ENCODE results near the gene AMER2.

DNA sequence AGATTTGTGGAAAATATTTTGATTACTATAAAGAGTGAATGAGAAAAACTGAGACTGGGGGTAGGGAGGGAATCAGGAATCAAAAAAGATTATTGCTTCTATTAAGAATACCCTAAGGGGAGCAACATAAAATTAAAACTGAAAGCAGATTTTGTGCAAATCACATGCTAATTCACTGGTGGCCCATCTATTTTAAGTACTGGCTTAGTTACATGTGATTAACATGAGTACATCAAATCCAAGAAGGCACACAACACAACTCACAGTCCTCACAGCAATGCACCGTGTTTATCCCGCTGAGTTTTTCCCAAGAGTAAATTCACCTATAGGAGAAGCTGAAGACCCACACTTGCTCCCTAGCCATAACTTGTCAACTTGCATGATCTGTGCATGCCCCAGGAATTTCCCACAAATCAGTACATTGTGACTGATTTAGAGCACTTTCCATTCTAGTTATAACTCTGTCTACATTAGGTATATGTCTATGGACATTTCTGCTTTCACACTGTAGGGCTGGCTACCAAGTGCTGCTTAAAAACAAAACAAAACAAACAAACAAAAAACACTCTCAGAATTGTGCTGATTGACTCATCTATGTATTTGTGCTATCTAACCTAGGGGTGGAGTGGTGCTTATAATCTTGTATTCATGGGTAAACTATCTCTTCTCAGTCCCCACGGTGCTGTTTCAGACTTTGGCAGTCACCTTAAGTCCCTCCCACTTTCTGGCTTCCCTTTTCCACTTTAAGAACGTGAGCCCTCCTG is 24.3 kb downstream of the AMER2 start:
- TF ChIP-seq, protein P1, sequence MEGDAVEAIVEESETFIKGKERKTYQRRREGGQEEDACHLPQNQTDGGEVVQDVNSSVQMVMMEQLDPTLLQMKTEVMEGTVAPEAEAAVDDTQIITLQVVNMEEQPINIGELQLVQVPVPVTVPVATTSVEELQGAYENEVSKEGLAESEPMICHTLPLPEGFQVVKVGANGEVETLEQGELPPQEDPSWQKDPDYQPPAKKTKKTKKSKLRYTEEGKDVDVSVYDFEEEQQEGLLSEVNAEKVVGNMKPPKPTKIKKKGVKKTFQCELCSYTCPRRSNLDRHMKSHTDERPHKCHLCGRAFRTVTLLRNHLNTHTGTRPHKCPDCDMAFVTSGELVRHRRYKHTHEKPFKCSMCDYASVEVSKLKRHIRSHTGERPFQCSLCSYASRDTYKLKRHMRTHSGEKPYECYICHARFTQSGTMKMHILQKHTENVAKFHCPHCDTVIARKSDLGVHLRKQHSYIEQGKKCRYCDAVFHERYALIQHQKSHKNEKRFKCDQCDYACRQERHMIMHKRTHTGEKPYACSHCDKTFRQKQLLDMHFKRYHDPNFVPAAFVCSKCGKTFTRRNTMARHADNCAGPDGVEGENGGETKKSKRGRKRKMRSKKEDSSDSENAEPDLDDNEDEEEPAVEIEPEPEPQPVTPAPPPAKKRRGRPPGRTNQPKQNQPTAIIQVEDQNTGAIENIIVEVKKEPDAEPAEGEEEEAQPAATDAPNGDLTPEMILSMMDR (IDR thresholded peaks at IDR 0.05; ENCODE audit: poor library complexity, severe bottlenecking), result no peak
- TF ChIP-seq EP300 (conservative IDR thresholded peaks at IDR 0.05; ENCODE audit: poor library complexity, severe bottlenecking), result no peak

All from neural cell (in vitro differentiated cells).